Activated naive CD8-positive, alpha-beta T cell (primary cell): Measurements from ENCODE around the gene SOS2.

Experiments
- H3K27ac Mint-ChIP-seq: one replicate; pipeline ENCODE4 v1.8.0; 2021; ENCODE audit warnings: mixed read lengths
- H3K27me3 Mint-ChIP-seq: one replicate; pipeline ENCODE4 v1.8.0; 2021; ENCODE audit warnings: mixed read lengths
- H3K36me3 Mint-ChIP-seq: one replicate; pipeline ENCODE4 v1.8.0; 2021; ENCODE audit warnings: mixed read lengths
- H3K4me1 Mint-ChIP-seq: one replicate; pipeline ENCODE4 v1.8.0; 2021; ENCODE audit warnings: low read depth, mixed read lengths
- H3K4me3 Mint-ChIP-seq: one replicate; pipeline ENCODE4 v1.8.0; 2021; ENCODE audit warnings: mild to moderate bottlenecking, mixed read lengths
- H3K9me3 Mint-ChIP-seq: one replicate; pipeline ENCODE4 v1.8.0; 2021; ENCODE audit warnings: low read depth, mixed read lengths

Gene SOS2

DNA sequence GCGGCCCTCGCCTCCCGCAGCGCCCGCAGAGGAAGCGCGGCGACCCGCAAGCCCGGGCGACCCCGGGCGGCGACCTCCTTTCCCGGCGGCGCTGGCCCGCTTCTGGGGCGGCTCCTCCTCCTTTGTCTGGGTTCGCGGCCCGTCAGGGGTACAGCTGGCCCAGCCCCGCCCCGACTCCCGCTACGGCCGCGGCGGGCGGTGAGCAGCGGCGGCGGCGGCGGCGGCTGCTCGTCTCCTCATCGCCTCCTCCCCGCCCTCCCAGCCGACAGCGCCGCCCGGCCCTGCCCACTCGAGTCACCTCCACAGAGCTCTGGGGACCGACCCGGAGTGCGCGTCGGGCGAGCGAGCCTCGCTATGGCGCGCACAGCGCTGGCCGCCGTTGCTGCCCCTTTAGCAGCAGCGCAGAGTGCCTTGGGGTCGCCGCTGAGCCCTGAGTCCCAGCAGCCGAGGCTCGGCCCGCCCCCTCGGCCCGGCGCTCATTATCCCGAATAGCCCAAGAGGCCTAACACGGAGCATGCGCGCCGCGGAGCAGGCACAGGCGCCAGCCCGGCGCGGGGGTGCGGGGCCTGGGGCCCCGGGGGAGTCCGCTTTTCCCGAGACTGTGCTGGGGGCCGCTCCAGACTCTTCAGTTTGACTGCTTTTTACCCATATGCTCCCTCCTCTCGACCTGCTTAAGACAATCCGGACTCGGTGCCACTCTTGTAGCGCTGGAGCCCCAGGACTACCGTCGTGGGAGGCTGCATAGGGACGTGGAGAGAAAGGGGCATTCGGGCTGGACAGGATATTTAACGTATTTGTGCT is at the start of gene SOS2:
Gene SOS2 (minus strand): TSS at position 104 of the 801 bp plus-strand sequence. CDS start 295 bp downstream, outside the sequence.
- Mint-ChIP-seq H3K4me3 (peak within 1 kb of the TSS; percentile 93), H3K27me3 (no peaks in the 10 kb centered on the region), H3K27ac (peak within 1 kb of the TSS; percentile 95), H3K9me3 (no peaks in the 10 kb centered on the region), H3K36me3 (peaks cover 2% of the 10 kb centered on the region), H3K4me1 (peaks cover 48% of the 10 kb centered on the region)

DNA sequence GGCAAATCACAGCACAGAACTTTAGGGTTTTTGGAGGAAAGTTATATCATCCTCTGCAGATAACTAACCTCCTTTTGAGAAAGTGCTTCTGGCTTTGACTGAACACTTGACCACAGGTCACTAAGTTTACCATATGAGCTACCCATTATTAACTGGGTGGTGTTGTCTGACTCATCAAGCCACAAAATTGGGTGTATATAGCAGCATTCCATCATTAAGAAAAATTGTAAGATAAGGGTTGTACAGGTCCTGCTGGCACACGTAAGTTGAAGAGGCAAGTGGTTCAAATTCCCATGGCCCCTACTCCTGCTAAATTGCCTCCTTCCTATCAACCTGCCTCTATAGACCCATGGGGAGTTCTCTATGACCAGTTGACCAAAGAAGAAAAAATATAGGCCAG is 41.1 kb upstream of the SOS2 start:
- Mint-ChIP-seq H3K4me3 (no peak overlapping the region), H3K27me3 (no peaks in the 10 kb centered on the region), H3K36me3 (peaks cover 11% of the 10 kb centered on the region), H3K27ac (no peak overlapping the region), H3K4me1 (no peaks in the 10 kb centered on the region), H3K9me3 (no peaks in the 10 kb centered on the region)

DNA sequence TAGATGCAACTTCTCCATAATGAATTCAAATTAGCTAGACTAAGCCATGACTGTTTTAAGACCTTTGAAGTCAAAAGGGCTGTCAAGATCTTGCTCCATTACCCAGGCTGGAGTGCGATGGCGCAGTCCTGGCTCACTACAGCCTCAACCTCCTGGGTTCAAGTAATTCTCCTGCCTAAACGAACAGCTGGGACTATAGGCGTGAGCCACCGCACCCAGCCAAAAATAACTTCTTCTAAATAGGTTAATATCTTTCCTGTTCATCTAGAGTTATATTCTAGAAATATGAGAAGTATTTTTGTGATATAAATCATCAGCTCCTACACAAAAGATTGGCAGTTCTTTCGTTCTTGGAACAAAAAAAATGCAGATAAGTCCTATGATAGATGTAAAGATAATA is 39.6 kb upstream of the SOS2 start:
- H3K4me1 Mint-ChIP-seq, result no peaks in the 10 kb centered on the region
- no peak overlapping the region for H3K27ac Mint-ChIP-seq
- H3K4me3 Mint-ChIP-seq, result no peak overlapping the region
- no peaks in the 10 kb centered on the region for H3K9me3 Mint-ChIP-seq
- no peaks in the 10 kb centered on the region for H3K27me3 Mint-ChIP-seq
- peaks cover 7% of the 10 kb centered on the region for H3K36me3 Mint-ChIP-seq

DNA sequence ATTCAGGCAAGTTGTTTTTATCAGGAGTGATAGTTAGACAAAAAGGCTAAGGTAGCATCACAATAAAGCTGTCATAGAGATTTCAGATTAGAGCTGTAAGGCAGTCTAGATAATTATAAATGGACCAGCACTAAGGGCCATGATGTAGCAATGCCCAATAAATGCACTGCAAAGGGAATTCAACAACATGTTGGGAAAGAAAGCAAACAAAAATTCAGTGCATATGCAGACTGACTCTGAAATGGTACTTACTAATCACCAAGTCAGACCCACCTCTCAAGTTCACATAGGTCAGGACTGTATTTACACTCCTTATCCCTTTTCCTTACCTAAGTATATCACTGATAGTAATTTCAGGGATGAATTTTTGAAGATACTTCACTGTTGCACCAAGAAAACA is 33.7 kb upstream of the SOS2 start:
- Mint-ChIP-seq H3K27me3 (no peaks in the 10 kb centered on the region), H3K36me3 (peaks cover 4% of the 10 kb centered on the region), H3K4me1 (no peaks in the 10 kb centered on the region), H3K27ac (no peak overlapping the region), H3K4me3 (no peak overlapping the region), H3K9me3 (no peaks in the 10 kb centered on the region)

DNA sequence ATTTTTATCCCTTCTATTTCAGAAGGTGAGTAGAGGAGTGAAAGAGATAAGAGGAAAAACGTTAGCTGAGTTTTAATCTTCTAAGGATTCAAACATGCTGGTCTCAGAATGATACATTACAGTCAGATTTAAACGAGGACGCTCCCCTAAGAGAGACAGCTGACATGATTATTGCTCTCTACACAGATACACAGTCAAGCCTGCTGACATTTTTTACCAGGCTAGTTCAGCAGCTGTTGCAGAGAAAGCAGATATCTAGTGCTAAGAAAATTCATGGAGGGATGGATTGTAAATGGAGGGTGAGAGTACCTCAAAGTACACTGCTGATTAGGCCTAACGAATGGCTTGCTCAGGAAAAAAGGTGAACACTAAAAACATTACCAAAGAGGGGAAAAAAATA is 31.9 kb upstream of the SOS2 start:
- Mint-ChIP-seq H3K27me3 (no peaks in the 10 kb centered on the region), H3K27ac (no peak overlapping the region), H3K9me3 (no peaks in the 10 kb centered on the region), H3K36me3 (peaks cover 4% of the 10 kb centered on the region), H3K4me1 (no peaks in the 10 kb centered on the region), H3K4me3 (no peak overlapping the region)

DNA sequence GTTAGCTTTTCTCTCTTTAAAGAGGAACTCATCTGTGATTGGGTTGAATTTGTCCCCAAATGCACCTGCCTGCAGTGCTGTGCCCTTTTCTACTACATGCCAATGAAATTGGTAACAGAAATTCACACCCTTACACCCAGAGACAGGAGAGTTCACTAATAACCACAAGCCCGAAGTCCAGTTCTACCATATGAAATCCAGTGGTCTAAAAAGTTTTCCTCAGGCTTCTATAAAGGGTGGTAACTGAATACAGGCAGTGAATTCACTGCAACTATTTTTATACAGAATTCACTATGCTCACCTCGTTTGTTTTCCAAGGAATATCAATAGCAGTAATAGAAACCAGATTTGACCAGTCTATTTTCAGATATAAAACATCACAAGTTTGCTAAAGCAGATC is 31.5 kb upstream of the SOS2 start:
- Mint-ChIP-seq H3K9me3 (no peaks in the 10 kb centered on the region), H3K36me3 (peaks cover 4% of the 10 kb centered on the region), H3K4me1 (no peaks in the 10 kb centered on the region), H3K27me3 (no peaks in the 10 kb centered on the region), H3K27ac (no peak overlapping the region), H3K4me3 (no peak overlapping the region)

DNA sequence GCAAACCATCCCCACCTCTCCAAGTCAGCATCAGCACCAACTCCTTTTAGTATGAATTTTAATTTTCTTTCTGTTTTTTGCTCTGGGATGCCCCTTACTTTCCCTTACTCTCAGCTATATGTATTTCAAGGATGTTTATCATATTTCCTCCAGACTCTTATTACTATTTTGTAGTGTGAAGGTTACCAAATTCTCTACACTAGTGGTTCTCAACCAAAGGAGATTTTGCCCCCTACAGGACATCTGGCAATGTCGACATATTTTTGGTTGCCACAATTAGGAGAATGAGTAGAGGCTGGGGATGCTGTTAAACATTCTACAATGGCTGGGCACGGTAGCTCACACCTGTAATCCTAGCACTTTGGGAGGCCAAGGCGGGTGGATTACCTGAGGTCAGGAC is 29.1 kb upstream of the SOS2 start:
- H3K4me3 Mint-ChIP-seq, result no peak overlapping the region
- H3K4me1 Mint-ChIP-seq, result no peaks in the 10 kb centered on the region
- H3K27ac Mint-ChIP-seq, result no peak overlapping the region
- H3K36me3 Mint-ChIP-seq, result peaks cover 4% of the 10 kb centered on the region
- no peaks in the 10 kb centered on the region for H3K9me3 Mint-ChIP-seq
- no peaks in the 10 kb centered on the region for H3K27me3 Mint-ChIP-seq

DNA sequence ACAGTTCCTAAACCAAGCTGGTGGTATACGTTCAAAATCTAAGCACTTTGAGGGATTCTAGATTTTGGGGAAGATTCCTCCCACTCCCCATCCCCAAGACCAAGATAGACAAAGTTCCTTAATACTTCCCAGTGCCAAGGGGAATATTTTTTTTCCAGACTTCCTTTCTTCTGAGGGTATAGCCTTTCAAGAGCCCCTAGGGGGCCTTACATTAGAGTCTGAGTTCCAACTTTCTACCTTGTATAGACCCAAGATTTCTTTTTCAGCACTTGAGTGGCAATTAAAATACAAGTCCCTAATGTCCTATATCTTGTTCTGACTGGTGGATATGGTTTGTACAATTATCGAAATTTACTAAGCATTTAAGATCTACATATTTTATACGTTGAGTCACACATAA is 28.7 kb upstream of the SOS2 start:
- Mint-ChIP-seq H3K27ac (no peak overlapping the region), H3K27me3 (no peaks in the 10 kb centered on the region), H3K36me3 (peaks cover 4% of the 10 kb centered on the region), H3K4me1 (no peaks in the 10 kb centered on the region), H3K4me3 (no peak overlapping the region), H3K9me3 (no peaks in the 10 kb centered on the region)

DNA sequence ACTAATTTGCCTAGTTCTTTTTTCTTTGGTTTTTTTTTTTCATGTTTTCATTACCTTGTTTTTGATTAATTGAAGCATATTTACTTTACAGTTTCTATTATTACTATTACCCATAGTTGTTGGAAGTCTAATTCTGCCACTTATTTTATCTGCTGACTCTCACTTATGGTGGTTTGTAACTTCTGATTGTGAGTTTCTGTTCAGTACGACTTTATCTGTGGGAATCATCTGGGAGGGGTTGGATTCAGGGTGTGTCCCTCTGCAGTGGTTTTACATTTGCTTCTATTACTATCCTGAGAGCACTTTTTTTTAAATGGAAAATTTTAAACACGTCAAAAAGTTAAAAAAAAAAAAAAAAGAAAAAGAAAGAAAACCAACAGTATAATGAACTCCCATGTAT is 26.4 kb upstream of the SOS2 start:
- no peak overlapping the region for H3K4me3 Mint-ChIP-seq
- no peaks in the 10 kb centered on the region for H3K4me1 Mint-ChIP-seq
- no peak overlapping the region for H3K27ac Mint-ChIP-seq

DNA sequence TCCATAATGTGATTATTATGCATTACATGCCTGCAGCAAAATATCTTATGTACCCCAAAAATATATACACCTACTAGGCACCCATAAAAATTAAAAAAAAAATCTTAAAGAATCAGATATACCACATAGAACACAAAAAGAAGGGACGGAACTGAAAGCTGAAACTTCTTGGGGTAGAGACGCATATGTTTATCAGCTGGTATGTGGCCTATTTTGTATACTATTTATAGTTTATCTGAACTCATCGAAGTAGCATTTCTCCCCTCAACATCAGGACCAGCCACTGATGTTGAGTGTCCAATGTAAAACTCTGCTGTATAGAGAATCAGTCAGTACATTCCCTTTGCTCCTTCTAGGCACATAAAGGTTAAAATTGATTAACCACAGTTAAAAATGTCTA is 22.9 kb upstream of the SOS2 start:
- Mint-ChIP-seq H3K4me3 (no peak overlapping the region), H3K36me3 (peaks cover 25% of the 10 kb centered on the region), H3K27ac (no peak overlapping the region), H3K4me1 (no peaks in the 10 kb centered on the region), H3K27me3 (no peaks in the 10 kb centered on the region), H3K9me3 (peaks cover 11% of the 10 kb centered on the region)

More for the DNA sequence above, 26.4 kb upstream of the SOS2 start:
- Mint-ChIP-seq H3K36me3 (peaks cover 10% of the 10 kb centered on the region), H3K9me3 (peaks cover 4% of the 10 kb centered on the region), H3K27me3 (no peaks in the 10 kb centered on the region)

DNA sequence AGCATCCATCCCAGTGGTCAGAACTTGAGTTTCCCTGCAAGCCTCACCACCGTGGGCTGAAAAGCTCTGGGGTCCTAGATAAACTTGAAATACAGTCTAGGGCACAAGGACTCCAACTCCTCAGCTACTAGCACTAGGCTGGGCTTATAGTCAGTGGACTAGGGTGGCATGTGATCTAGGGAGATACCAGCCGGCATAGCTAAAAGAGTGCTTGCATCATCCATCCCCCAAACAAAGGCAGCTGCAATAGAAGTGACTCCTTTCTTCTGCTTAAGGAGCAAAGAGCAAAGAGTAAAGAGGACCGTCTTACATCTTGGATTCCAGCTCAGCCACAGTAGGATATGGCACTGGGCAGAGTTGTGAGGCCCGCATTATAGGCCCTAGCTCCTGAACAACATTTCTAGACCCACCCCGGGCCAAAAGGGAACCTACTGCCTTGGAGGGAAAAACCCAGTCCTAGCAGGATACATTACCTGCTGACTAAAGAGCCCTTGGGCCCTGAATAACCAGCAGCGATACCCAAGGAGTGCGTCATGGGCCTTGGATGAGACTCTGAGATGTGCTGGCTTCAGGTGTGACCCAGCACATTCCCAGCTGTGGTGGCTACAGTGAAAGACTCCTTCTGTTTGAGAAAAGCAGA is 17.9 kb upstream of the SOS2 start:
- H3K36me3 Mint-ChIP-seq, result peaks cover 34% of the 10 kb centered on the region
- H3K4me3 Mint-ChIP-seq, result no peak overlapping the region
- peaks cover 11% of the 10 kb centered on the region for H3K9me3 Mint-ChIP-seq
- no peaks in the 10 kb centered on the region for H3K27me3 Mint-ChIP-seq
- no peak overlapping the region for H3K27ac Mint-ChIP-seq
- no peaks in the 10 kb centered on the region for H3K4me1 Mint-ChIP-seq

DNA sequence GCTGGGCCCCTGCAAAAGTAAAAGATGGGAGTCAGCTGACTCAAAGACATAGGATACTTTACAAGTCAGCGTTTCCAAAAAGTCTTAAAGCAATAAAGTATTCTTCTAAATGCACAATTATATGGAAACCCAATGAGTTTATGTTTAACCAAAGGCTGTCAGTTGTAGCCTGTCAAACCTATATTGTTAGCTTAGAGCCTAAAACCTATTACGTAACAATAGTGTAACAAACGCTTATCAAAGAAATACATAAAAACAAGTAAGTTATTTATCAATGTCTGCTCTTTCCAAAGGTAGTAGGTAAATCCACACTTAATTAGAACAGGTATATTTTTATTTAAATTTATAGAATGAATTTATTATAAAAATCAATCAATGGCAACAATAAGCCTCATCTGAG is 15.9 kb upstream of the SOS2 start:
- no peak overlapping the region for H3K4me3 Mint-ChIP-seq
- no peaks in the 10 kb centered on the region for H3K4me1 Mint-ChIP-seq
- no peaks in the 10 kb centered on the region for H3K27me3 Mint-ChIP-seq
- no peak overlapping the region for H3K27ac Mint-ChIP-seq
- H3K36me3 Mint-ChIP-seq, result peaks cover 21% of the 10 kb centered on the region
- peaks cover 4% of the 10 kb centered on the region for H3K9me3 Mint-ChIP-seq

DNA sequence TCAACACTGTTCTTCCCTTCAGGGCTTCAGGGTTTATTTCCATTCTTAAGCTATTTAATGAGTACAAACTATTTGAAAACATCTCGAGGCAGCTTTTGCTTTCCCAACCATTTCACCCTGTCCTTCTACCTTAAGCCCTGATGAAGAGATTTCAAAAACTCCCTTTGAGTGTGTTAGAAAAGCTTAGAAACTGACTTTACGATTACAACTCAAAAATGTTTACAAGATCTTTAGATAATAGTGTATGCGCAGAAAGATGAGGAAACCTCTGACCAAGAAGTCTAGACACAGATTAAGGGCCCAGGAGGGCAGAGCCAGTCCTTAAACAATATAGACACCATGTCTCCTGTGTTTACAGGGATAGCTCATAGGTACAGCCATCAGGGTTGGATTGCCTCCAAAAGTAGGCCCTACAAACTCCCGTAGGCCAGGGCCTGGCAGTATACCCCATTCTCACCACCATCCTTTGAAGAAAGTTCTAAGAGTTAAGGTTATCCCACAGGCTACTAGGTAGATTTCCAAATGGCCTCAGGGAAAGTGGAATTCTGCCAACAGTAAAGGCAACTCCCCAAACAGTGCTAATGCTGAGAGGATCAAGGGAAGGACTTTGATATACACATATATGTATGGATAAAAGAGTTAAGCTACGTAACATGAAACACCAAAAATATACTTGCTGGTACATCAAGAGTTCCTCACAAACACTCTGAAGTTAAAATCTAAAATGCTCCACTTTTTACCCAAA is 11.4 kb upstream of the SOS2 start:
- Mint-ChIP-seq H3K27me3 (no peaks in the 10 kb centered on the region), H3K4me3 (no peak overlapping the region), H3K9me3 (no peaks in the 10 kb centered on the region), H3K4me1 (no peaks in the 10 kb centered on the region), H3K27ac (no peak overlapping the region), H3K36me3 (peaks cover 6% of the 10 kb centered on the region)

DNA sequence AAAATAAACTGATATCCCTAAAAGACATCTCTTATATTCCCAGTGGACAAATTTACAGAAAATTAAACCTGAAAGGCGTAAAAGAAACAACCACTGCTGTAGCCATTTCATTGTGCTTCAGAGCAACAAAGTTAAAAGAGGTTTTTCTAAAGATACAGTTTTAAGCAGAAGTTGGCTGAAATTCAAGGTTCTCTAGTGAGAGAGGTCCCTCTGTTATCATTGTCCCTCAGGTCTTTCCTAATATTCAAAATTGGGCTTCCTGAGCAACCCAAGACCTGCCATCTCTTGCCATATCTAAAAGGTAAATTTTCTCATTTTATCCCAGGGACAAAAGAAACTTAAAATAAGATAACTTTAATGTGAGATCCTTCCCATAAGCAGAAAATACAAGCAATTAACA is 10.7 kb upstream of the SOS2 start:
- Mint-ChIP-seq H3K27ac (no peak overlapping the region), H3K9me3 (no peaks in the 10 kb centered on the region), H3K27me3 (no peaks in the 10 kb centered on the region), H3K4me1 (no peaks in the 10 kb centered on the region), H3K36me3 (peaks cover 6% of the 10 kb centered on the region), H3K4me3 (no peak overlapping the region)

DNA sequence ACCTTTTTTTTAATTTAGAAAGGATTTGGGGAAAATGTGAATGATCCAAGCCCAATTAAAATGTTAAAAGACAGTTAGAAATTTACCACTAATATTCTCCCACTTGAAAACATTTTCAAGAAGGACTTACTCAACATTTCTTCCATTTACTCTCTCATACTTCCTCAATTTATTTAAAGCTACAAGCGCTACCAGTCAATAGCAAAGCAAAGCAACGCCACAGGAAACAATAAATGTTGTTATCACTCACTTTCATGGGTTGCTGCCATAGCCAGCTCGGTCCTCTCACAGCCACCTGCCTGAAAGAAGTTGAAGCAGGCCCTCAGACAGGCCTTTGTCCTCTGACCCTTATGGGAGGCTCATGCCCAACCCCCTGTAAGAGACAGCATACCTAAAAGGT is 6.0 kb upstream of the SOS2 start:
- no peaks in the 10 kb centered on the region for H3K27me3 Mint-ChIP-seq
- no peak overlapping the region for H3K4me3 Mint-ChIP-seq
- peaks cover 14% of the 10 kb centered on the region for H3K4me1 Mint-ChIP-seq
- H3K27ac Mint-ChIP-seq, result no peak overlapping the region
- no peaks in the 10 kb centered on the region for H3K36me3 Mint-ChIP-seq
- no peaks in the 10 kb centered on the region for H3K9me3 Mint-ChIP-seq
